Measurements from ENCODE around the gene EIF2B5. TPM values are rescaled to one million over a fixed set of nuclear protein-coding genes. Genes with fewer than 3 reads are reported as not detected.

The EIF2B5 gene
- total and polyA plus RNA-seq, 2 of the 13 experiments (the other 11 are each of a cell fraction or from before 2014, with no cell fraction given): 38.4 to 60.2 TPM

- TF ChIP-seq SUZ12 (IDR thresholded peaks at IDR 0.05; ENCODE audit: low read depth, low read length) (no peak), ZNF644 (CRISPR knock-in tag; IDR thresholded peaks at IDR 0.05; ENCODE audit: low read depth) (no peak), RBM39 (IDR thresholded peaks at IDR 0.05; ENCODE audit: low read depth, low read length, poor library complexity, severe bottlenecking) (peak; percentile 94), ZFX (CRISPR knock-in tag; IDR thresholded peaks at IDR 0.05; ENCODE audit: low read depth) (peak; percentile 56; the same call in 1 of the 2 replicates), ZEB1 (IDR thresholded peaks at IDR 0.05; ENCODE audit: insufficient replicate concordance, low read depth) (peak; percentile 51), NRL (CRISPR knock-in tag; IDR thresholded peaks at IDR 0.05; ENCODE audit: borderline replicate concordance) (peak; percentile 68), PHF5A (CRISPR knock-in tag; IDR thresholded peaks at IDR 0.05; ENCODE audit: low read depth, unreplicated experiment) (peak; percentile 82), ZBTB20 (CRISPR knock-in tag; IDR thresholded peaks at IDR 0.05; ENCODE audit: borderline replicate concordance, low read depth) (peak; percentile 76; the same call in 1 of the 2 replicates), ZNF24 (IDR thresholded peaks at IDR 0.05) (no peak), XRCC5 (optimal IDR thresholded peaks at IDR 0.05; ENCODE audit: low read length) (peak; percentile 88), MATR3 (CRISPR knock-in tag; IDR thresholded peaks at IDR 0.05) (no peak), PCBP1 (IDR thresholded peaks at IDR 0.05; ENCODE audit: borderline replicate concordance, low read depth, low read length) (0 out of 2 replicates have a peak, but pooled peaks have one; percentile 67), HINFP (CRISPR knock-in tag; IDR thresholded peaks at IDR 0.05; ENCODE audit: low read depth) (no peak), NCOA2 (CRISPR knock-in tag; IDR thresholded peaks at IDR 0.05) (peak; percentile 56; the same call in 1 of the 2 replicates), NFKB2 (CRISPR knock-in tag; IDR thresholded peaks at IDR 0.05; ENCODE audit: borderline replicate concordance) (peak; percentile 29; the same call in 1 of the 2 replicates), U2AF1 (optimal IDR thresholded peaks at IDR 0.05; ENCODE audit: low read depth, low read length) (peak; percentile 76)
- TF ChIP-seq, protein P1, sequence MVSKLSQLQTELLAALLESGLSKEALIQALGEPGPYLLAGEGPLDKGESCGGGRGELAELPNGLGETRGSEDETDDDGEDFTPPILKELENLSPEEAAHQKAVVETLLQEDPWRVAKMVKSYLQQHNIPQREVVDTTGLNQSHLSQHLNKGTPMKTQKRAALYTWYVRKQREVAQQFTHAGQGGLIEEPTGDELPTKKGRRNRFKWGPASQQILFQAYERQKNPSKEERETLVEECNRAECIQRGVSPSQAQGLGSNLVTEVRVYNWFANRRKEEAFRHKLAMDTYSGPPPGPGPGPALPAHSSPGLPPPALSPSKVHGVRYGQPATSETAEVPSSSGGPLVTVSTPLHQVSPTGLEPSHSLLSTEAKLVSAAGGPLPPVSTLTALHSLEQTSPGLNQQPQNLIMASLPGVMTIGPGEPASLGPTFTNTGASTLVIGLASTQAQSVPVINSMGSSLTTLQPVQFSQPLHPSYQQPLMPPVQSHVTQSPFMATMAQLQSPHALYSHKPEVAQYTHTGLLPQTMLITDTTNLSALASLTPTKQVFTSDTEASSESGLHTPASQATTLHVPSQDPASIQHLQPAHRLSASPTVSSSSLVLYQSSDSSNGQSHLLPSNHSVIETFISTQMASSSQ (IDR thresholded peaks at IDR 0.05; ENCODE audit: low read depth): no peak
- TF ChIP-seq, protein P1 (CRISPR knock-in tag; IDR thresholded peaks at IDR 0.05; ENCODE audit: borderline replicate concordance): peak; percentile 60; the same call in 1 of the 2 replicates
- TF ChIP-seq, protein P2, sequence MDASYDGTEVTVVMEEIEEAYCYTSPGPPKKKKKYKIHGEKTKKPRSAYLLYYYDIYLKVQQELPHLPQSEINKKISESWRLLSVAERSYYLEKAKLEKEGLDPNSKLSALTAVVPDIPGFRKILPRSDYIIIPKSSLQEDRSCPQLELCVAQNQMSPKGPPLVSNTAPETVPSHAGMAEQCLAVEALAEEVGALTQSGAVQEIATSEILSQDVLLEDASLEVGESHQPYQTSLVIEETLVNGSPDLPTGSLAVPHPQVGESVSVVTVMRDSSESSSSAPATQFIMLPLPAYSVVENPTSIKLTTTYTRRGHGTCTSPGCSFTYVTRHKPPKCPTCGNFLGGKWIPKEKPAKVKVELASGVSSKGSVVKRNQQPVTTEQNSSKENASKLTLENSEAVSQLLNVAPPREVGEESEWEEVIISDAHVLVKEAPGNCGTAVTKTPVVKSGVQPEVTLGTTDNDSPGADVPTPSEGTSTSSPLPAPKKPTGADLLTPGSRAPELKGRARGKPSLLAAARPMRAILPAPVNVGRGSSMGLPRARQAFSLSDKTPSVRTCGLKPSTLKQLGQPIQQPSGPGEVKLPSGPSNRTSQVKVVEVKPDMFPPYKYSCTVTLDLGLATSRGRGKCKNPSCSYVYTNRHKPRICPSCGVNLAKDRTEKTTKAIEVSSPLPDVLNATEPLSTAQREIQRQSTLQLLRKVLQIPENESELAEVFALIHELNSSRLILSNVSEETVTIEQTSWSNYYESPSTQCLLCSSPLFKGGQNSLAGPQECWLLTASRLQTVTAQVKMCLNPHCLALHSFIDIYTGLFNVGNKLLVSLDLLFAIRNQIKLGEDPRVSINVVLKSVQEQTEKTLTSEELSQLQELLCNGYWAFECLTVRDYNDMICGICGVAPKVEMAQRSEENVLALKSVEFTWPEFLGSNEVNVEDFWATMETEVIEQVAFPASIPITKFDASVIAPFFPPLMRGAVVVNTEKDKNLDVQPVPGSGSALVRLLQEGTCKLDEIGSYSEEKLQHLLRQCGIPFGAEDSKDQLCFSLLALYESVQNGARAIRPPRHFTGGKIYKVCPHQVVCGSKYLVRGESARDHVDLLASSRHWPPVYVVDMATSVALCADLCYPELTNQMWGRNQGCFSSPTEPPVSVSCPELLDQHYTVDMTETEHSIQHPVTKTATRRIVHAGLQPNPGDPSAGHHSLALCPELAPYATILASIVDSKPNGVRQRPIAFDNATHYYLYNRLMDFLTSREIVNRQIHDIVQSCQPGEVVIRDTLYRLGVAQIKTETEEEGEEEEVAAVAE (CRISPR knock-in tag; IDR thresholded peaks at IDR 0.05; ENCODE audit: borderline replicate concordance): peak; percentile 89
These were observed at the start of gene EIF2B5 (continued) for GRCh38 chr3:184135149-184135910.
